Bronchial epithelial cell (primary cell): ENCODE measurements around the gene FGA. TPM values are rescaled to one million over a fixed set of nuclear protein-coding genes. Genes with fewer than 3 reads are reported as not detected.

Source experiments
- DNase-seq: peaks from one replicate; pipeline ENCODE4 v3.0.0-alpha.2; 2010; ENCODE audit warnings: low read depth
- FAIRE-seq: peaks from 2 replicates; lab custom pipeline; 2011; peaks lifted over from hg19 to GRCh38; lab: Jason Lieb, UNC
- H3K27me3 ChIP-seq: 2 replicates; pipeline ENCODE4 v1.5.1; 2011; ENCODE audit warnings: low read length; ENCODE audit not compliant: control insufficient read depth, insufficient read depth
- H3K36me3 ChIP-seq: 2 replicates; pipeline ENCODE4 v1.5.1; 2011; ENCODE audit warnings: low read length; ENCODE audit not compliant: control insufficient read depth, insufficient read depth
- H3K4me3 ChIP-seq: 2 replicates; pipeline ENCODE4 v1.5.1; 2011; ENCODE audit warnings: mild to moderate bottlenecking, low read depth, low read length, control low read depth
- total RNA-seq: library from RNA; depleted of rRNA; stranded (reverse); fragments of >200 nt; gene quantifications from 2 replicates; pipeline ENCODE4 v1.2.1, GENCODE V29; 2014
- TF ChIP-seq, protein P1 (sequence below): IDR thresholded peaks from 2 replicates; pipeline ENCODE4 v1.5.1; 2011; ENCODE audit warnings: mild to moderate bottlenecking, moderate library complexity, low read length, control low read depth, inconsistent platforms; ENCODE audit not compliant: insufficient read depth, severe bottlenecking

FGA gene
- total RNA-seq, 1 donor from 2014 or later: not detected

DNA sequence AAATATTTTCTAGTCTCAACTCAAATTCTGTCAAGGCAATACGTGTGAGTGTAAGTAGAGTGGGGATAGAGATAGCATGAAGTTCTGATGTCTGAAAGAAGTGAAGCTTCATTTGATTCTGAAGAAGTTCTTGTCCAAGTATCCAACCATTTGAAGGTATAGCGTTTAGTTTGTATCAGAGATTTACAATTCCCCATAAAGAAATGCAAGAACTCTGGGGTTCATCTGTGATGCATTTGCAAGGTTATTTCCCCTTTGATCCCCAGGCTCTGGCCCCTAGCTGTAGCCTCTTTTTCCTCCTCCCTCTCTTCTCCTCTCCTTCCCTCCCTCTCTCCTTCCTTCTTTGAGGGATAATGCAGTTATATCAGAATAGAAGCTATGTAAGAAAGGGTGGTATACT lies 7.8 kb downstream of the FGA start:
- Histone ChIP-seq H3K27me3 (no peaks in the 10 kb centered on the region), H3K4me3 (no peak overlapping the region), H3K36me3 (no peaks in the 10 kb centered on the region)
- TF ChIP-seq, protein P1, sequence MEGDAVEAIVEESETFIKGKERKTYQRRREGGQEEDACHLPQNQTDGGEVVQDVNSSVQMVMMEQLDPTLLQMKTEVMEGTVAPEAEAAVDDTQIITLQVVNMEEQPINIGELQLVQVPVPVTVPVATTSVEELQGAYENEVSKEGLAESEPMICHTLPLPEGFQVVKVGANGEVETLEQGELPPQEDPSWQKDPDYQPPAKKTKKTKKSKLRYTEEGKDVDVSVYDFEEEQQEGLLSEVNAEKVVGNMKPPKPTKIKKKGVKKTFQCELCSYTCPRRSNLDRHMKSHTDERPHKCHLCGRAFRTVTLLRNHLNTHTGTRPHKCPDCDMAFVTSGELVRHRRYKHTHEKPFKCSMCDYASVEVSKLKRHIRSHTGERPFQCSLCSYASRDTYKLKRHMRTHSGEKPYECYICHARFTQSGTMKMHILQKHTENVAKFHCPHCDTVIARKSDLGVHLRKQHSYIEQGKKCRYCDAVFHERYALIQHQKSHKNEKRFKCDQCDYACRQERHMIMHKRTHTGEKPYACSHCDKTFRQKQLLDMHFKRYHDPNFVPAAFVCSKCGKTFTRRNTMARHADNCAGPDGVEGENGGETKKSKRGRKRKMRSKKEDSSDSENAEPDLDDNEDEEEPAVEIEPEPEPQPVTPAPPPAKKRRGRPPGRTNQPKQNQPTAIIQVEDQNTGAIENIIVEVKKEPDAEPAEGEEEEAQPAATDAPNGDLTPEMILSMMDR: no peak
- FAIRE-seq: no peak
- no peak for DNase-seq

- DNase-seq: no peak
- Histone ChIP-seq H3K27me3 (no peaks in the 10 kb centered on the region), H3K4me3 (no peak overlapping the region), H3K36me3 (no peaks in the 10 kb centered on the region)
- no peak for FAIRE-seq
- TF ChIP-seq, protein P1: no peak
Measured at GRCh38 chr4:154579927-154580326, 10.6 kb downstream of the FGA start.

GRCh38 chr4:154578919-154579318 lies 11.6 kb downstream of the FGA start:
- Histone ChIP-seq H3K4me3 (no peak overlapping the region), H3K27me3 (no peaks in the 10 kb centered on the region), H3K36me3 (no peaks in the 10 kb centered on the region)
- DNase-seq (peak; percentile 60), FAIRE-seq (no peak)
- TF ChIP-seq, protein P1: no peak

- H3K27me3 ChIP-seq: no peaks in the 10 kb centered on the region
- TF ChIP-seq, protein P1: no peak
- FAIRE-seq (no peak), DNase-seq (no peak)
- no peak overlapping the region for H3K4me3 ChIP-seq
- no peaks in the 10 kb centered on the region for H3K36me3 ChIP-seq
Measured at GRCh38 chr4:154577324-154577723, 13.2 kb downstream of the FGA start.

DNA sequence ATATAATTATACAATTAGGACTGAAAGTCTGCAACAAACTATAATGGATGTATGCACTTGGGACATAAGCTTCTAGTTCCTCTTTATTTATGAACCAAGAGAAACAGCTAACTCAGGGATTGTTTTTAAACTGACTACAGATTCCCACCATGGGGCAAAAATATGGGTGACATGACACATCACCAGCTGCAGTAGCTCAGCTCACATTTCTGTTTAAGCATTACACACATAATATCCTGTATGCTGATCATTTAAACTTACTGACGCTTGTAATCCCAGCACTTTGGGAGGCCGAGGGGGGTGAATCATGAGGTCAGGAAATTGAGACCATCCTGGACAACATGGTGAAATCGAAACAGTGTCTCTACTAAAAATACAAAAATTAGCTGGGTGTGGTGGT lies 16.2 kb downstream of the FGA start:
- Histone ChIP-seq H3K36me3 (no peaks in the 10 kb centered on the region), H3K27me3 (no peaks in the 10 kb centered on the region), H3K4me3 (no peak overlapping the region)
- TF ChIP-seq, protein P1: no peak
- DNase-seq (no peak), FAIRE-seq (no peak)

GRCh38 chr4:154573190-154573870 lies 17.2 kb downstream of the FGA start:
- FAIRE-seq: no peak
- TF ChIP-seq, protein P1: no peak
- DNase-seq: no peak
- Histone ChIP-seq H3K4me3 (no peak overlapping the region), H3K36me3 (no peaks in the 10 kb centered on the region), H3K27me3 (no peaks in the 10 kb centered on the region)
